ENCODE measurements around the gene PSAPL1. TPM values are rescaled to one million over a fixed set of nuclear protein-coding genes. Genes with fewer than 3 reads are reported as not detected.

The PSAPL1 gene
- total RNA-seq, 1 experiment from 2014 or later: 0.15 TPM

DNA sequence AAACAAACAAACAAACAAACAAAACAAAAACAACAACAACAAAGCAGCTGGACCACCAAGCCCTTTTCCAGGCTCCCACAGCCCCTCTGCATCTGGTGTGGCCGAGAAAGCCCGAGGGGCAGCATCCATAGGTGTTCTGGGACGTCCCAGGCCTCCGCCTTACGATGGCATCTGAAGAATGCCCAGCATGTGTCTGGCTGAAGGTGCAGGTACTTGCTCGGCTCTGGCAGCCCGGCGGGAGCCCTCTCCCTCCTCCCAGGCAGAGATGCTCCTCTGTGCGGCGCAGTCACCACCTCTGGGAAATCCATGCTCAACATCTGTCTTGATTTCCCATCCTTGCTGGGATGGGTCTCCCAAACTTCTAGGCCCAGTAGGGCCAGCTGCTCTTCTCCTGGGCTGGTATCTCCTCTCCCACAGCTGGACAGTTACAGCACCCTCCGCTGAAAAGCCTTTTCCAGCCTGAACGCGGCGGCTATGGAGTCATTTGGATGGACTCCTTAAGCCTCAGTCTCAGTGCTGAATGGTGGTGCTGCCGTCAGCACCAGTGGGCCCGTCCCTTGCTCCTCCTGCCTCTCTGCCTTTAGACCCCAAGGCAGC lies 4.3 kb downstream of the PSAPL1 start:
- Histone ChIP-seq H3K79me2 (ENCODE audit: low read depth) (no peaks in the 10 kb centered on the region), H4K20me1 (ENCODE audit: insufficient read depth) (peaks cover 2% of the 10 kb centered on the region; the same call in 1 of the 2 replicates), H3K4me1 (replicated peaks; ENCODE audit: insufficient read depth) (peaks cover 27% of the 10 kb centered on the region), H3K9me3 (ENCODE audit: insufficient read depth, low read depth) (no peaks in the 10 kb centered on the region), H3K27ac (no peak overlapping the region), H3K9me2 (ENCODE audit: insufficient read depth) (no peaks in the 10 kb centered on the region), H3K27me3 (ENCODE audit: insufficient read depth, low read depth) (no peaks in the 10 kb centered on the region), H3K4me2 (no peak overlapping the region), H3K4me3 (no peak overlapping the region), H3F3A (ENCODE audit: insufficient read depth, low read depth) (peaks cover 7% of the 10 kb centered on the region; the same call in 1 of the 2 replicates), H2AFZ (no peak overlapping the region), H3K36me3 (ENCODE audit: low read depth) (no peaks in the 10 kb centered on the region)
- ChIA-PET CTCF (no interaction called here), POLR2A (ENCODE audit: unreplicated experiment) (no interaction called here)
- peak; percentile 48 to 74 for DNase-seq
- no TSS peak for BruUV-seq (replicated peaks)
- intact Hi-C loops (cut with micrococcal nuclease; ENCODE audit: unreplicated experiment): loop anchor here (2.0 to 5.0 kb wide), 2 partner anchors 222 to 234 kb away; no protein-coding TSS in a partner anchor
- TF ChIP-seq EZH2 (IDR thresholded peaks at IDR 0.05; ENCODE audit: low read depth): no peak
- TF ChIP-seq CTCF (conservative IDR thresholded peaks at IDR 0.05): no peak

GRCh38 chr4:7429601-7430078 lies 5.1 kb downstream of the PSAPL1 start:
- no peak for DNase-seq
- Histone ChIP-seq H4K20me1 (ENCODE audit: insufficient read depth) (peaks cover 2% of the 10 kb centered on the region; the same call in 1 of the 2 replicates), H3F3A (ENCODE audit: insufficient read depth, low read depth) (peaks cover 7% of the 10 kb centered on the region; the same call in 1 of the 2 replicates), H3K9me3 (ENCODE audit: insufficient read depth, low read depth) (no peaks in the 10 kb centered on the region), H3K79me2 (ENCODE audit: low read depth) (no peaks in the 10 kb centered on the region), H3K4me3 (no peak overlapping the region), H3K9me2 (ENCODE audit: insufficient read depth) (no peaks in the 10 kb centered on the region), H3K27ac (no peak overlapping the region), H2AFZ (no peak overlapping the region), H3K4me1 (replicated peaks; ENCODE audit: insufficient read depth) (peaks cover 21% of the 10 kb centered on the region), H3K36me3 (ENCODE audit: low read depth) (no peaks in the 10 kb centered on the region), H3K4me2 (no peak overlapping the region), H3K27me3 (ENCODE audit: insufficient read depth, low read depth) (no peaks in the 10 kb centered on the region)
- BruUV-seq (replicated peaks): no TSS peak
- intact Hi-C loops (cut with micrococcal nuclease; ENCODE audit: unreplicated experiment): loop anchor here (2.0 to 5.0 kb wide), 2 partner anchors 223 to 233 kb away; no protein-coding TSS in a partner anchor
- TF ChIP-seq EZH2 (IDR thresholded peaks at IDR 0.05; ENCODE audit: low read depth) (no peak), CTCF (conservative IDR thresholded peaks at IDR 0.05) (no peak)
- CTCF ChIA-PET: no interaction called here
- POLR2A ChIA-PET (ENCODE audit: unreplicated experiment): no interaction called here

DNA sequence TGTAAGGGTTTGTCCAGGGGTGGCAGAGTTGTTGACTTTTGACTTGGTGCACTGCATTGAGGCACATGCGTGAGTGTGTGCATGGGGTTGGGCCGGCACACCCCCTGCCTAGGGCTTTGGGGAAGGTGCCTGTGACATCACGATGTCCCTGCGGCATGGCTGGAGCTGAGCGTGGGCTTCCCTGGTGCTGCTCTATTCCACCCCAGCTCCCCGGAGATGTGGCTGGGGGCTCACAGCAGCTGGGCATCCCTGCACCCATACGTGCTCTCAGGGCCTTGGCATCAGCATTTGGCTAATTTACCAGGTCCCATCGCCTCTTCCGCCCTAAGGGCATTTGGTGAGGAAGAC lies 5.7 kb downstream of the PSAPL1 start:
- no peaks in the 10 kb centered on the region for H3K27me3 ChIP-seq (ENCODE audit: insufficient read depth, low read depth)
- no peak for DNase-seq
- peaks cover 18% of the 10 kb centered on the region for H3K4me1 ChIP-seq (replicated peaks; ENCODE audit: insufficient read depth)
- ChIA-PET POLR2A (ENCODE audit: unreplicated experiment) (no interaction called here), CTCF (no interaction called here)
- H3K9me3 ChIP-seq (ENCODE audit: insufficient read depth, low read depth): no peaks in the 10 kb centered on the region
- no peak overlapping the region for H2AFZ ChIP-seq
- no TSS peak for BruUV-seq (replicated peaks)
- intact Hi-C loops (cut with micrococcal nuclease; ENCODE audit: unreplicated experiment): no loop called here
- H3K36me3 ChIP-seq (ENCODE audit: low read depth): no peaks in the 10 kb centered on the region
- no peak overlapping the region for H3K27ac ChIP-seq
- no peak for TF ChIP-seq EZH2 (IDR thresholded peaks at IDR 0.05; ENCODE audit: low read depth)
- TF ChIP-seq CTCF (conservative IDR thresholded peaks at IDR 0.05): no peak
- no peak overlapping the region for H3K4me3 ChIP-seq
- H4K20me1 ChIP-seq (ENCODE audit: insufficient read depth): peaks cover 2% of the 10 kb centered on the region; the same call in 1 of the 2 replicates
- no peaks in the 10 kb centered on the region for H3K79me2 ChIP-seq (ENCODE audit: low read depth)
- H3K4me2 ChIP-seq: no peak overlapping the region
- no peaks in the 10 kb centered on the region for H3K9me2 ChIP-seq (ENCODE audit: insufficient read depth)
- H3F3A ChIP-seq (ENCODE audit: insufficient read depth, low read depth): peaks cover 7% of the 10 kb centered on the region; the same call in 1 of the 2 replicates

All from PC-9 (cell line).